HT1080 (cell line): Measurements from ENCODE around the gene GOLM1. TPM values are rescaled to one million over a fixed set of nuclear protein-coding genes. Genes with fewer than 3 reads are reported as not detected.

Source experiments
- DNase-seq: peaks from one replicate; pipeline ENCODE4 v3.0.0-alpha.2; 2015; ENCODE audit warnings: low read depth
- small RNA-seq: library from RNA; depleted of rRNA; stranded (forward); fragments of <200 nt; gene quantifications from one replicate; pipeline ENCODE3, GENCODE V24; 2014
- total RNA-seq: library from RNA; depleted of rRNA; stranded (reverse); fragments of >200 nt; shearing (Covaris generic); gene quantifications from 2 replicates; pipeline ENCODE4 v1.2.3, GENCODE V29; 2014; rRNA removed

GOLM1 gene
- total RNA-seq, 1 experiment from 2014 or later = 52.5 TPM

GRCh38 chr9:85987236-85987635, 112.1 kb downstream of the GOLM1 start:
- no peak for DNase-seq

GRCh38 chr9:85984457-85984856, 114.9 kb downstream of the GOLM1 start:
- DNase-seq = no peak

GRCh38 chr9:85981369-85981768, 118.0 kb downstream of the GOLM1 start:
- DNase-seq = no peak

- no peak for DNase-seq
Observed at GRCh38 chr9:85978496-85978895, 120.9 kb downstream of the GOLM1 start.

Small RNAs within 50 kb of the gene (small RNA-seq; reads per million reads assigned to genes)
- not detected for gene AL161447.1

Other genes with a start within 250 kb of the GOLM1 start
- 18.4 and 25.4 TPM in 2 replicates for gene NAA35, start 158.4 kb downstream of the GOLM1 start, total RNA-seq
- gene C9orf153, start 160.1 kb upstream of the GOLM1 start, total RNA-seq = 0.07 TPM in 1 of 2 replicates, not detected in the other
- 36.7 and 38.9 TPM in 2 replicates for gene ISCA1, start 183.0 kb upstream of the GOLM1 start, total RNA-seq